GM18499 (cell line): ENCODE results near the gene REG3A.

Experiments used
- ATAC-seq: cut with Tn5 transposase; IDR thresholded peaks from one replicate; pipeline ENCODE4 v1.9.1; 2021; ENCODE audit warnings: moderate number of reproducible peaks; ENCODE audit not compliant: insufficient read depth, unreplicated experiment

Gene REG3A

GRCh38 chr2:79122676-79123075 is 36.9 kb downstream of the REG3A start:
- no peak for ATAC-seq

- no peak for ATAC-seq
Observed at GRCh38 chr2:79120194-79120713, 39.3 kb downstream of the REG3A start, which contains the start of gene REG1A. TSS of gene REG1A (plus strand) at chr2:79120488. CDS start at chr2:79120862, 374 bp downstream.

- ATAC-seq: no peak
Observed at GRCh38 chr2:79116997-79117928, 42.3 kb downstream of the REG3A start.

GRCh38 chr2:79114797-79115494 is 44.6 kb downstream of the REG3A start:
- ATAC-seq: no peak

- ATAC-seq: no peak
Observed at GRCh38 chr2:79112269-79112668, 47.3 kb downstream of the REG3A start.
